Transverse colon (tissue), 4 donors: ENCODE measurements around the gene TOP2A.

ENCODE experiments used
- CTCF ChIP-seq, 5 experiments: fragments of 200-600 bp in 3 of 5; fragments of 450-650 bp in 2 of 5; sonication (generic) in 3 of 5; IDR thresholded peaks; 1 replicate in 2 of 5; 2 replicates in 3 of 5; pipeline ENCODE4 v1.5.1; 2016 to 2017; ENCODE audit warnings: antibody characterized with exemption in 5 of 5, inconsistent platforms in 3 of 5, mild to moderate bottlenecking in 2 of 5, moderate library complexity in 1 of 5
- POLR2A ChIP-seq: fragments of 450-650 bp; IDR thresholded peaks from one replicate; pipeline ENCODE4 v1.6.1; 2016; ENCODE audit warnings: antibody characterized with exemption, mild to moderate bottlenecking, moderate library complexity
- POLR2AphosphoS5 ChIP-seq, 3 donors: sonication (generic); formaldehyde crosslinking; IDR thresholded peaks; one replicate each; pipeline ENCODE4 v1.6.1; 2016; ENCODE audit warnings: antibody characterized with exemption in 3 of 3

- no peak for TF ChIP-seq POLR2AphosphoS5 (IDR thresholded peaks at IDR 0.05)
- TF ChIP-seq CTCF (IDR thresholded peaks at IDR 0.05): no peak
- no peak for TF ChIP-seq POLR2A
Measured at GRCh38 chr17:40345994-40346764, 71.5 kb downstream of the TOP2A start.
